Sigmoid colon (tissue), 4 donors: ENCODE data around the gene PLCD3.

Source experiments
- EP300 ChIP-seq, 4 donors: sonication (generic); formaldehyde crosslinking; IDR thresholded peaks; one replicate each; pipeline ENCODE4 v1.6.1; 2017; ENCODE audit warnings: antibody characterized with exemption in 4 of 4
- TF ChIP-seq, protein P1 (sequence below), 4 experiments: fragments of 450-650 bp in 3 of 4; fragments of 200-600 bp in 1 of 4; IDR thresholded peaks; one replicate each; pipeline ENCODE4 v1.5.1; 2016 to 2019; ENCODE audit warnings: antibody characterized with exemption in 4 of 4, mild to moderate bottlenecking in 3 of 4, moderate library complexity in 2 of 4

DNA sequence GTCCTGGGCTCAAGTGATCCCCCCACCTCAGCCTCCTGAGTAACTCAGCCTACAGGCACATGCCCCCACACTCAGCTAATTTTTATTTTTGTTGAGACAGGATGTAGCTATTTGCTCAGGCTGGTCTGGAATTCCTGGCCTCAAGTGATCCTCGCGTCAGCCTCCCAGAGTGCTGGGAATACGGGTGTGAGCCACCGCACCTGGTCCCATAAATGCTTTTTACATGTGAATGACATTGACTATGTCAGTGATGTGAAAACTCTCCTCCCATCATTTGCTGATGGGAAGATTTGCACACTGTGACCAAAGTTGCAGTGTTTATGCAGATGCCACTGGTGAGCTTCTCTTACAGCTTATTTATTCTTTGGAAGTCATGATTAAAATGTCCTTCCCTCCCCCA, 15.0 kb downstream of the PLCD3 start:
- TF ChIP-seq, protein P1, sequence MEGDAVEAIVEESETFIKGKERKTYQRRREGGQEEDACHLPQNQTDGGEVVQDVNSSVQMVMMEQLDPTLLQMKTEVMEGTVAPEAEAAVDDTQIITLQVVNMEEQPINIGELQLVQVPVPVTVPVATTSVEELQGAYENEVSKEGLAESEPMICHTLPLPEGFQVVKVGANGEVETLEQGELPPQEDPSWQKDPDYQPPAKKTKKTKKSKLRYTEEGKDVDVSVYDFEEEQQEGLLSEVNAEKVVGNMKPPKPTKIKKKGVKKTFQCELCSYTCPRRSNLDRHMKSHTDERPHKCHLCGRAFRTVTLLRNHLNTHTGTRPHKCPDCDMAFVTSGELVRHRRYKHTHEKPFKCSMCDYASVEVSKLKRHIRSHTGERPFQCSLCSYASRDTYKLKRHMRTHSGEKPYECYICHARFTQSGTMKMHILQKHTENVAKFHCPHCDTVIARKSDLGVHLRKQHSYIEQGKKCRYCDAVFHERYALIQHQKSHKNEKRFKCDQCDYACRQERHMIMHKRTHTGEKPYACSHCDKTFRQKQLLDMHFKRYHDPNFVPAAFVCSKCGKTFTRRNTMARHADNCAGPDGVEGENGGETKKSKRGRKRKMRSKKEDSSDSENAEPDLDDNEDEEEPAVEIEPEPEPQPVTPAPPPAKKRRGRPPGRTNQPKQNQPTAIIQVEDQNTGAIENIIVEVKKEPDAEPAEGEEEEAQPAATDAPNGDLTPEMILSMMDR (IDR thresholded peaks at IDR 0.05): no peak
- TF ChIP-seq EP300 (IDR thresholded peaks at IDR 0.05): no peak
